ENCODE results near the gene NEK6.

NEK6 gene

GRCh38 chr9:124285903-124286291 is 28.1 kb downstream of the NEK6 start:
- H3K27ac ChIP-seq, result no peak overlapping the region
- no peak for TF ChIP-seq CTCF (IDR thresholded peaks at IDR 0.05)
- no peak for TF ChIP-seq ZFX (IDR thresholded peaks at IDR 0.05; ENCODE audit: borderline replicate concordance)

- no peak for TF ChIP-seq CTCF (IDR thresholded peaks at IDR 0.05)
- TF ChIP-seq ZFX (IDR thresholded peaks at IDR 0.05; ENCODE audit: borderline replicate concordance), result no peak
- H3K27ac ChIP-seq, result no peak overlapping the region
These were observed 28.7 kb downstream of the NEK6 start for GRCh38 chr9:124286292-124286931.

GRCh38 chr9:124290053-124290591 is 32.4 kb downstream of the NEK6 start:
- H3K27ac ChIP-seq, result no peak overlapping the region
- TF ChIP-seq CTCF (IDR thresholded peaks at IDR 0.05), result no peak
- no peak for TF ChIP-seq ZFX (IDR thresholded peaks at IDR 0.05; ENCODE audit: borderline replicate concordance)

- H3K27ac ChIP-seq, result no peak overlapping the region
- TF ChIP-seq CTCF (IDR thresholded peaks at IDR 0.05) (no peak), ZFX (IDR thresholded peaks at IDR 0.05; ENCODE audit: borderline replicate concordance) (no peak)
These were observed 33.2 kb downstream of the NEK6 start for GRCh38 chr9:124290743-124291554.

GRCh38 chr9:124291801-124292396 is 34.1 kb downstream of the NEK6 start:
- no peak overlapping the region for H3K27ac ChIP-seq
- TF ChIP-seq CTCF (IDR thresholded peaks at IDR 0.05) (no peak), ZFX (IDR thresholded peaks at IDR 0.05; ENCODE audit: borderline replicate concordance) (no peak)

- H3K27ac ChIP-seq, result no peak overlapping the region
- TF ChIP-seq ZFX (IDR thresholded peaks at IDR 0.05; ENCODE audit: borderline replicate concordance), result no peak
These were observed 35.2 kb downstream of the NEK6 start for GRCh38 chr9:124292696-124293593.

Data from 22Rv1 (cell line).